Right hindlimb (tissue), 1 donor: ENCODE results near the gene LCE3B.

Experiments
- DNase-seq: peaks from one replicate; pipeline ENCODE4 v3.0.0-alpha.2; 2018

Gene LCE3B

GRCh38 chr1:152663098-152663497, 49.5 kb downstream of the LCE3B start, which contains the start of gene LCE2D:
Gene LCE2D (plus strand): TSS chr1:152663380. CDS start chr1:152664106, 726 bp downstream.
- no peak for DNase-seq
